ENCODE results near the gene BMI1.
"Not testable (repeated sequence)": the region's sequence is repeated elsewhere in the genome, so short reads cannot be mapped to it uniquely, and the experiment has no call there.

BMI1 gene

DNA sequence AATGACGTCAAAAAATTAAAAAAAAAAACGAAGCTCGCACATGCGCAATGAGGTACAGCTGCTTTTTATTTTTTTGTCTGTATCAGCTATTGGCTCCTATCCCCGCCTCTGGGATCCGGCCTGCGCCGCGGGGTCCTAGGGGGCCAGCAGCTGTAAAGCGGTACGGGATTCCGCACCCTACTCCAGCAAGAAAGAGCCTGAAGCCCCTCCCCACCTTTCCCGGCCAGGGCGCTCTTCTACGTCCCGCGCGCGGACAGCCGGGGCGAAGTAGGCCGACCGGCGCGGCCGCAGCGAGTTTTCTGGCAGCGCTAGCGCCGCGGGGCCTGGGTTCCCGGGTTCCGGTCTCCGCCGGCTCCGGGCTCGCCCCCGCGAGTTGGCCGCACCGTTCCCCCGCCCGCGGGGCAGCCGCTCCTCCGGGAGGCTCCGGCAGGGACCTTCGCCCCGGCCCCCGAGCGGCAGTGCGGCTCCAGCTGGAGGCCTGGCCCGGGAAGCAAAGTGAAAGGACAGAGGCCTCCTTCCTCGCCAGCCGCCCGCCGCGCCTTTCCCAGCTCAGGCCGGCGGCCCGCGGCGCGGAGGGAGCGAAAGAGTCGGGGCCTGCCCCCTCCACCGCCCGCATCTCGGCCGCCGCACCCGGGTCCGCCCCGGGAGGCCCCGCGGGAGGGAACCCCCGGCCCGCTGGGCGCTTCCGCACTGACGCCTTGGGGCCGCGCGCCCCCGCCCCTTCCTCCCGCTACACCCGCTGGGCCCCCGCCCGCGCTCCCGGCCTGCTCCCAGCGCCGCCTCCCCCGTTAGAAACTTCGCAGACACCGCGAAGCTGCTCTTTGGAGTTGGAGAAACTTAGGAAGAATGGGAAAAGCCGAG is 19.7 kb downstream of the BMI1 start:
- DNase-seq = peak; percentile 81

DNA sequence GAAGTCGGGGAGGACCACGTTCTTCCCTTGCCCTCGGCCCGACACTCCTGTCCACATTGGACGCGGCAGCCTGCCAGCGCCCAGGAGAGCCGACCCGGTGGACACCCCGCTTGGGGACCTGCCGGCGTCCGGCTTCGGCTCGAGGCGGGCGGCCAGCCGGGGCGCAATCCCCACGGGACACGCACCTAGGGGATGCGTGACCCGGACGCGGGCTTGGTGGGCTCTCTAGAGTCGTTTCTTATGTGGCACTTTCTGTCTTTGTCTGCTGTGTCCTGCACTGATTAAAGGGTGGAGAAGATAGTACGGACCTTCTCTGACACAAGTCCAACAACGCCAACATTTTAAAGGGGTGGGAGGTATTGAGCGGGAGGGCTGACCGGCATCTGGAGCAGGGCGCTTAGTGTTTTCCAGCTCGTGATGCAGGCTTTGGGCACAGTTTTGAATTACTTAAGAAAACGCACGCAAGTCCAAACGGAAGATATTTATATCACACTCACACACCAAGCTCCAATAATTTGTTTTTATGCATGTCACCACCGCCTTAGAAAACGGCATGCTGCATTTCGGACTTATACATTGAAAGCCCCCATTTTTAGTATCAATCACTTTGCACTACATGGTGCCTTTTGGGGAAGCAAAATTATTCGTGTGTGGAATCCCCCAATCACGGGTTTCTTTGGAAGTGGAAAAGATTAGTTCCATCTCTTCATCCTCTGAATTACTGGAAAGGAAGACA is 20.5 kb downstream of the BMI1 start:
- DNase-seq = no peak

DNA sequence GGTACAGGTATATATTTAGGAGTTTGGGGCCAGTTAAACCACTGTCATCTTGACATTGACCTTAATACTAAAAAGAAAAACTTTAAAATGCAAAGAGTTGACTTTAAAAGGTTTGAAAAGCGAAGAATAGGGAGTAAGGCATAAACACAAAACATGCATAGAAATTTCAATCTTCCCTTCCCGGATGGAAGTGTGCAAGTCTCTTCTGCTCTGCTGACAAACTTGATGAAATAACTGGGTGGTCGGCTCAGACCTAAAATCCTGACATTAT is 21.0 kb downstream of the BMI1 start:
- DNase-seq = no peak

DNA sequence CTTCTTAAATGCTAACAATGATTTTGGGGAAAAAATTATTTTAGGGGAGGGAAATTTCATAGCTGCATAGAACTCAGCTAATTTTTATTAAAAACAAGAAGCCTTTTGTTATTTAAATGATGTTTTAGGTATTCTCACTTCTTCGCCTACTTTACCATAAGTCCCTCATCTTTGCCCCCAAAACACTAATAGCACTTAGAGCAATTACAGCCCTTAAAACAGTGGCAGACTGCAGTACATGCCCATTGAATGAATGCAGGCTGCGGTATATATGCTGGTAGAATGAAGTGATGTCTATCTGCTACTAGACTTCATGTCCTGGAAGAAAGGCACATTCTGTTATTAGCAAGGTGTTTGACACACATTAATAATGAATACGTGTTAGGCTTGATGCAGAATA is 21.5 kb downstream of the BMI1 start:
- DNase-seq = no peak

DNA sequence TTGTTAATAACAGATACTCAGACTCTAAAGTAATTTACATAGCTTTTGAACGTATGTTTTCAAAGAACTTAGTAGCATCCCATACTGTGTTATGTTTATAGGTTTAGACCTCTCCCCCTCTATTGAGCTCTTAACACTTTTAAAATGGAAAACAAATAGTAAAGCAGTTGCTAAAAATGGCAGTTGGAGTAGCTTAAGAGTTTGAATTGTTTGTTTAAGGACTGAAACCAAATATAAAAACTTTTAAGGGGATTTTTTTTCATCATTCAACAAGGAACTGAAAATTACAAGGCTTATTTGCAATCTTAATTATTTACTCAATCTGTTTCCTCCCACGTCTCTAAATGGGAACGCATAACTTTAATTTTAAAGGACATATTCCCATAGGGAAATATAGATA is 22.8 kb downstream of the BMI1 start:
- DNase-seq = no peak

DNA sequence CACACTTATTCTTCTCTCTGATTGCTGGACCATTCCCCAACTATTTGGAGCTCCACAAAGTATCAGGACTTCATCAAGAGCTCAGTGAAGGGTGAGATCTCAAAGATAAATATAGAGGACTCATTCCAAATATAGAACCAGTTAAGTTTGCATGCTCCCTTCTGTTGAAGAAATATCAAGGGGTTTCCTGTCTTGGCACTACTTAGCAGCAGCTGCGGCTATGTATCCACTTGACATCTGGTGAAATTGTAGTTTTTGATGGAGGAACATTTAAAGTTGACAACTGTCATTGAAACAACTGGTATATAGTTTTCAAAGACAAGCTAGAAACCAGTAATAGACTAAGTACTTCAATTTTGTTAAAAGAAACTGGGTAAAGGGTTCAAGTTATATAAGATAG is 23.4 kb downstream of the BMI1 start:
- no peak for DNase-seq

DNA sequence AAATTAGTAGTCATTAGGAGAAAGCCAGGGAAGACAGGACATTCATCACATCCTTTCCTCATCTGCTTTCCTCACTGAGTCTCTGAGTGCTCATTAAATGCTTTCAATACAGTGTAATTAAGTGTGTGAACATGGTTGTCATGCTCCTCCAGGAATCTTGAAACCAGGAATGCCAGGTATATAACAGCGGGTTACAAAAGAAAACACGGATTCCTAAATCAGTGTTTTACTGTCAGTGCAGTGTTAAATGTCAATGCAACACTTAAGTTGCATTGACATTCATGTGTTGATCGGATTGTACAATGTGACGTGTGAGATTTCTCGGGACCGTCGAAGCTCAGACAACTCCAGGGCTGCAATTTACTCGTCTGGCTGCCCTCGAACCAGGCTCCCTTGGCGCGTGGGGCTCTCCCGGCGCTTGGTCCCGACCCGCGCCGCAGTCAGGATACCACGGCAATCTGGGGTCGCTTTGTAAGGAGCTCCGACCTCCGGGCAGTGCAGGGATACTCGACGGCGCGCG is 23.9 kb downstream of the BMI1 start:
- DNase-seq = no peak

DNA sequence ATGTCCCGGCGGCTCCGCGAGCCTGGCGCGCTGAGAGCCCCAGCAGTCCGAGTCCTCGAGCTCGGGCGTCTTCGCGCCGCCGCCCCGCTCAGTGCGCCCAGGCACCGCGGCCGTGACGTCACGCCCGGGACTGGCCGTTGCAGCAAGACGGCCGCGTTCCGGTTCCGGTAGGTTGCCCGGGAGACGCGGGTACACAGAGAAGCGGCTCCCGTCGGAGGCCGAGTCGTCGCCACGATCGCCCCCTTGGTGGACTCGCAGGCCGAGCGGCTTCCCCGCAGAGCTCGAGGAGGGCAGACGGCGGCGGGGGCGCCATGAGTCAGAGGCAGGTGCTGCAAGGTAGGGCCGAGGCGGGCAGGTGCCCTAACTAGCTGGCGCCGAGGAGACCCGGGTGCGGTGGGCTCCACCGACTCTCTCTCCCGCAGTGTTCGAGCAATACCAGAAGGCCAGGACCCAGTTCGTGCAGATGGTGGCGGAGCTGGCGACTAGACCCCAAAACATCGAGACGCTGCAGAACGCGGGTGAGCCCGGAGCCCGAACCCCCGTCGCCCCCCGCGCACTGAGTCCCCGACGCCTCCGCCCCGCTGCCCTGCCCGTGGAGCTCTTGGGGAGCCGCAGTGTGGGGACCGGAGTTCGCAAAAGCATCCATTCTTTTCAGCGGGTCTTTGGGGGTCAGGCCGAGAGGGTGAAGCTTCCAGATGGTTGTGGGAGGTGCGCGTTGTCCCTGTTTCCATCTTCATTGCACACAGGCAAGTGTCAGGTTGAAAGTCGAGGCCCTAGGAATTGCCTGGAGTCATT is 24.6 kb downstream of the BMI1 start, which contains the start of gene SPAG6:
TSS of gene SPAG6 (plus strand) at position 196 of the 795 bp plus-strand sequence. CDS start at position 312, 116 bp downstream.
- DNase-seq = peak; percentile 69

DNA sequence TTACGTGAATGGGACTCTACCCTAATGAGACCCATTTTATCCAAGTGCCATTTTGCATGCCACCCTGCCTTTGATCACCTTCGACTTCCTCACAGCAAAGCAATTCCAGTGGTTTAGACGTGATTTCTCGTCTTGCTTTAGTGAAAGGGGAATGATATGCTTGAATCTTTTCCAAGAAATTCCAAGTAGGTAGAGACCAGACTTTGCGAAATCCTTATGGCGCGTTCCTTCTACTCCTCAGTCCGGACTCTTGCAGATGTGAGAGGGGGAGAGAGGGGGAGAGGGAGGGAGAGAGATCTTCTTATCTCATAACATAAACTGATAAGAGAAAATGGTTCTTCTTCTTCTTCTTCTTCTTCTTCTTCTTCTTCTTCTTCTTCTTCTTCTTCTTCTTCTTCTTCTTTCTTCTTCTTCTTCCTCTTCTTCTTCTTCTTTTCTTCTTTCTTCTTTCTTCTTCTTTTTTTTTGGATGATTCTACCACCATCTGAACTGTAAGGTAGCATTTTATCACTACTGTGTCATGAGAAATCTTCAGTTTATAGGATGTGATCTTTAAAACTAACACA is 25.3 kb downstream of the BMI1 start:
- no peak for DNase-seq

DNA sequence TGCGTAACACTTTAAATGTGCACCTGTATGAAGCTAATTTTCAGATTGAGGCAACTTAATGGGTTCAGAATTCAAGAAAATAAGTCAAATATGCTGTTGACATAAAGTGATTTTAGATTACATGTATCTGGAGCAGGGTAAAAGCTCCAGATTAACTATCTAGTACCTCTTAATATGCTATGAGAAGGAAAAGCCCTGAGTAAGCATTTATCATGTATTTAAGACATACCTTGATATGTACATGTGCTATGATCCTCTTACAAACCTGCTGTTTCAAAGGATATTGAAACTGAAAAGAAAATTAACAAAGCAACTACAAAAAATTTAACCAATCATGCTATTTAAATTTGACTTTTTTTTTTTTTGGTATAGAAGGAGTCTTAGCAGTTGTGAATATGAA is 28.9 kb downstream of the BMI1 start:
- no peak for DNase-seq

DNA sequence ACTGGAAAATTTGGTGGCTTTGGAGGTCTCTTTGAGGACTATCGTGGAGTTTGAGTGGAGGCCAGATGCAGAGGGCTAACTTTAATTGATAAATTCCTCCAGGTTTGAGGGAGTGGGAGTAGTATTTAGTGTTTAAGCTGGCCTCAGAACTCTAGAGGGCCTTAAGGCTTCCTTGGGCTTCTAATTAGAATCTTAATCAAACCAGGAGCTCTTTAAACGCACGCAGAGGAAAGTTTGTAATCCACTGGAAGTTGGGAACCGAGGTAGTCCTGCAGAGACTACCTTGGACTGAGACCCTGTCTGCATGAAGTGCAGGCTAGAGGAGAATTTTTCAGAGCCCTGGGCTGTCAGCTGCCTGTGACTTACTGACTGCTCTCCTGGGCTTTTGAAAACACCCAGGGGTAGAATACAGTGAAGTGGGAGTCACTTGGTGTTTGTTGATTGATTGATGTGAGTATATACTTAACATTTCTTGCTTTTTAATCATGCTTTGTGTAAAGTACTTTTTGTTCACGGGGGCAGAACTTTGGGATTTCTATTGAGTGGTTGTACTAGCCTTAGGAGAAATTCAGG is 30.3 kb downstream of the BMI1 start:
- no peak for DNase-seq

DNA sequence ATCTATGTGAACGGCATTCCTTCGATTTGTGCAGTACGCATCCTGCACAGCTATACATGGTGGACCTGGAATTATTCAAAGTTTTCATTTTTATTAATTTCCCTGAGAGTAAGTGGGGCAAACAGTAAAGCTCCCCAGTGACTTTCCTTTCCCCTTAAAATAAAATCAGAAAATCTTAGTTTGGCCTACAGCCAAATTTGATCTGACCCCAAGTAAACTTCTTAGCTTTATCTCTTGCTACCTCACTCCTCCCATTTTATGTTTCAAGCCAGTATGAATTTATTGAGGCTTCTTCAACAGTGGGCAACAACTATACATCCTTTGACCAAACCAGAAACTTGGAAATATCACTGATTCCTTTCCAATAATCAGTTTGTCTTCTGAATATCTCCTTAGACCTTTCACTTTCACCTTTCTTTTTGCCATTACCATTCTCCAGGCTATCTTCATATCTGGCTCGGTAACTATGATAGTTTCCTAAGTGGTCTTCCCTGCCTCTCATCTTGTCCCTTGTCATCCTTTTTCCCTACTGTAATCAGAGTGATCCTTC is 35.5 kb downstream of the BMI1 start:
- DNase-seq = no peak

DNA sequence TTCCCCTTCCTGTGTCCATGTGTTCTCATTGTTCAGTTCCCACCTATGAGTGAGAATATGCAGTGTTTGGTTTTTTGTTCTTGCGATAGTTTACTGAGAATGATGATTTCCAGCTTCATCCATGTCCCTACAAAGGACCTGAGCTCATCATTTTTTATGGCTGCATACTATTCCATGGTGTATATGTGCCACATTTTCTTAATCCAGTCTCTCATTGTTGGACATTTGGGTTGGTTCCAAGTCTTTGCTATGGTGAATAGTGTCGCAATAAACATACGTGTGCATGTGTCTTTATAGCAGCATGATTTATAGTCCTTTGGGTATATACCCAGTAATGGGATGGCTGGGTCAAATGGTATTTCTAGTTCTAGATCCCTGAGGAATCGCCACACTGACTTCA is 36.9 kb downstream of the BMI1 start:
- DNase-seq = not testable (repeated sequence)

DNA sequence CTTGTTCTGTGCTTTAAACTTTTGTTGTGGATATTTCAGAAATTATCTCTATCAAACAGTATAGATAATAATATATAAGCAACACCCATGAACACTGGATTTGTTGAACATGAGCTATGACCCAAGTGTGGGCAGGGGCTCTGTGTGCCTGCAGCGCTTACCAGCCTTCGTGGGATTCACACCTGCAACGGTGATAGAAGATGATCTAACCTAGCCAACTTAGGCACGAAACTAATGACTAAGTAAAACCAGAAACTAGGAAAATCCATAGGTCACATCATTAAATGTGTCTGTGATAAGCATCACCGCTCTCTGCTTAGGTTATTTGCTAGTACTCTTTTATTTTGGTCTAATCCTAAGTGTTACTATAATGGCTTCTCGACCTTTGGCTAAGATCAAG is 42.4 kb downstream of the BMI1 start:
- DNase-seq = no peak

DNA sequence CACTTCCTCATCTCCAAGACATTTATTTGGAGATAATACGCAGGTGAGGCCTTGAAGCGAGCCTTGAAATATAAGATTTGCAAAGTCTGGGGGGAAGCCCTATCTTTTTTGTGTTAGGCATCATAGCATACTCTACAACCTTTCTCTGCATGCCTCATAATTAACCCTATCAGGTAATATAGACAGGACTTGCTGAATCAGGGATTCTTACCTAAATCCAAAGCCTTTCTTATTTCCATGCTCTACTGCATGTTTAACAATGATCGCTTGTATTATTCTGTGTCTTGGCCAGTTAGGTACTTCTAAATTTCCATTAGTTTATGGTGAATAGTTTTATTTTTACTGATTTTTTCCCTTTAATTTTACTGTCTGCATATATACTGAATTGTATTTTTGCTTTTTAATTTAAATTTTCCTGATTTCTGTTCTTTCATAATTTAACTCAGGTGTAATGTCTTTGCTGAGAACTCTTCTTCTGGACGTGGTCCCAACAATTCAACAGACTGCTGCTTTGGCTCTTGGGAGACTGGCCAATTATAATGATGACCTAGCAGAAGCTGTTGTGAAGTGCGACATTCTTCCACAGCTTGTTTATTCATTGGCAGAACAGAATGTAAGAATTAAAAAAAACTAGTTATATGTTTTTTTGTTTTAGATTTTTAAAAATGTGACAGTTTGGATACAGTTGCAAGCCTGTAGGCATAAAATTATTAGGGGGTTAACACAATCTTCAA is 43.7 kb downstream of the BMI1 start:
- no peak for DNase-seq

DNA sequence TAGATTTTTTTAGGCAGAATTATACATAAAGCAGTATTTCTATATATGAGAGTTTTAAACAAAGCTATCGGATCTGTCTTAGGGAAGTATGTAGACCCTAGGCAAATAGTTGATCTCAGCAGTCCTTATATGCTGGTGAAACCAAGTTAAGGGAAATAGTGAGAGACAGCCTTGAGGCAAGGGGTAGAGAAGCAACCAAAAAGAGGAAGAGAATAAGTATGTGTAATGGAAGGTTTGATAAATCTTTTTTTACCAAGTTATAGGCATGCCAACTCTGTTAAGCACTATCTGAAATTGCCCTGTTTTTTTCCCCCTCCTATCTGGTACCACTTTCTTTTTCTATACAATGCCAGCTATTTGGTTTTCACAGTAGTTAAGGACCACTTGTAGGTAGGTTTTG is 44.3 kb downstream of the BMI1 start:
- DNase-seq = peak; percentile 68

DNA sequence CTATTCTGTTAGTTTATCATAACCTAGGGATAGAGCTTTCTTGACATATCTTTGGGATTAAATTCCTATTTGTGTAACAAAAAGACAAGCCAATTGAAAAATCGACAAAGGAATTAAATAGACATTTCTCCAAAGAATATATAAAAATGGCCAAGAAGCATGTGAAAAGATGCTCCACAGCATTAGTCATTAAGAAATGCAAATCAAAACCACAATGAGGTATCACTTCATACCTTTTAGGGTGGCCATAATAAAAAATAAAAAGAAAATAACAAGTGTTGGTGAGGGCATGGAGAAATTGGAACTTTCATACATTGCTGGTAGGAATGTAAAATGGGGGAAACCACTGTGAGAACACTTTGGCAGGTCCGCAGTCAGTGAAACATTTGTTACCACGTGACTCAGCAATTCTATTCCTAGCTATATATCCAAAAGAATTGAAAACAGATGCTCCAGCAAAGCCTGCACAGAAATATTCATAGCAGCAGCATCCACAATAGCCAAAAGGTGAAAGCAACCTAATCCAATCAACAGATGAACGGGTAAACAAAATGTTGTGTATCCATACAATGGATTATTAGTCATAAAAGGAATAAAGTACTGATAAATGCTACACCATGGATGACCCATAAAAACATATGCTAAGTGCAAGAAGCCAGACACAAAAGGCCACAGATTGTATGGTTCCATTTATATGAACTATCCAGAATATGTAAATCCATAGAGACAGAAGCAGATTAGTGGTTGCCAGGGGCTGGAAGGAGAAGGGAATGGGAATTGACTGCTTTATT is 44.9 kb downstream of the BMI1 start:
- no peak for DNase-seq

DNA sequence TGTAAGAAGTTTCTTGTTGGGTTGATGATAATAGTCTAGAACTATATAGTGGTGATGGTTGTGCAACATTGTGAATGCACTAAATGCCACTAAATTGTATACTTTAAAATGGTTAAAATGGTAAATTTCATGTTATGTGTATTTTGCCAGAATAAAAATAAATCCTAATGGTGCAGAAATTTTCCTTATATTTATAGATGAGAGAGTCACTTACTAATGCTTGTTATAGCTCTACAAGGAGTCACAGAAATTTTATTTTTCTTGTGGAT is 45.5 kb downstream of the BMI1 start:
- DNase-seq = no peak

DNA sequence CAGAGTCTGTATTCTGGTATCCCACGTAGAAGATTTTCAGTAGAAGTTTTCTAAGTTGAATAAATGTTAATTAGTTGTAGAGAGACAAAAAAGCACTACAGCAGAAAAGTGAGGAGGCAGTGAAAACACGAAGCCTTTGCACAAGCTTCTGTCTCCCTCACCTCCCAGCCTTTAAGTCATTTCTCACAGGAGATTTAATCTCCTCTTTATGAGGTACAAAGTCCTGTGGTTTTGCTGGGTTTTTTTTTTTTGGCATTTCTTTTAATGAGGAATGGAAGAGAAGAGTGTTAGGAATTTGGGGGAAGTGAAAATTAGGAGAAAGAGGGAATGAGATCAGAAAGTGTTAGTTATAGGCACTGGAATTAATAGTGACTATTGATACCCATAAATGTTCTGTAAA is 45.9 kb downstream of the BMI1 start:
- no peak for DNase-seq

DNA sequence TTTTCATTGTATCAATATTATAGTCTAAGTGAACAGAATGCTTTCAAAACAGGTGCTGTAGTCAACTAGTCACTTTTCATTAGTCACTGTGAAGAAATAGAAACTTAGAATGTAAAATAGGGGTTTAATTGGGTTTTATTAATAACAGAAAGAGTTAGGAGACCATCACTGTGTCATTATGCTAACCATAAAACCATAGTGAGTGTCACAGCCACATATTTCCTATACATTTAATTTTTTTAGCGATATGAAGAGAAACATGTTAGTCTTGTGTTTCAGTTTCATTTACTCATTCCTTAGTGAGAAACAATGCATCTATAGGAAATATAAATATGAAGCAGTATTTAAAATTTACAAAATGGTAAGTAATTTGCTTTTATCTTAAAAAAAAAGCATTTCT is 46.6 kb downstream of the BMI1 start:
- DNase-seq = no peak

DNA sequence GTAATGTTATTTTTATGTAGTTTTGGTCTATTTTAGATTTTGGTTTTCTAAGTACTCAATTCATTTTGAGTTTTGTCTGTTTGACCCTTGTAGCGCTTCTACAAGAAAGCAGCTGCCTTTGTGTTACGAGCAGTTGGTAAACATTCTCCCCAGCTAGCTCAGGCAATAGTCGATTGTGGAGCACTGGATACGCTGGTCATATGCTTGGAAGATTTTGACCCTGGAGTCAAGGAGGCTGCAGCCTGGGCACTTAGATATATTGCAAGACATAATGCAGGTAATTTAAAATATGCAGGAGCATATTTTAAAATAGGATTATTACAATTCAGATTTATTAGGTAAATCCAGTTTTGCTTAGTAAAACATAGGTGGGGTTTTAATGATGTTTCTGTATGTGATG is 47.5 kb downstream of the BMI1 start:
- DNase-seq = no peak
